ENCODE data around the gene MLLT3.

The MLLT3 gene

DNA sequence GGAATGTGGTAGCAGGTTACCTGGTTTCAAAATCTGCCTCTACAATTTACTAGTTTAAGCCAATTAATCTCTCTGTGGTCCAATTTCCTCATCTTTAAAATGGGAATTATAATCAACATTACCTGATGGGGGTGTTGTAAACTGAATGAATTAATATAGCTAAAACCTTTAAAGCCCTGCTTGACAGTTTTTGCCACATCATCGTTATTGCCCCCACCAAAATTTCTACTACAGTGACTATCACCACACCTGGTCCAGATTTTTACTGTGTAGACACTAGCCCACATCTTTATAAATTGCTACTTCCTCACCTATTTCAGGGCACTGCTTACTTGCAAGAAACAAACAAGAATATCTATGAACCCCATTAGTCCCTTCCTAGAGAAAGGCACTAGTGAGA is 65.0 kb downstream of the MLLT3 start:
- no peak for DNase-seq (ENCODE audit: low read depth)

DNA sequence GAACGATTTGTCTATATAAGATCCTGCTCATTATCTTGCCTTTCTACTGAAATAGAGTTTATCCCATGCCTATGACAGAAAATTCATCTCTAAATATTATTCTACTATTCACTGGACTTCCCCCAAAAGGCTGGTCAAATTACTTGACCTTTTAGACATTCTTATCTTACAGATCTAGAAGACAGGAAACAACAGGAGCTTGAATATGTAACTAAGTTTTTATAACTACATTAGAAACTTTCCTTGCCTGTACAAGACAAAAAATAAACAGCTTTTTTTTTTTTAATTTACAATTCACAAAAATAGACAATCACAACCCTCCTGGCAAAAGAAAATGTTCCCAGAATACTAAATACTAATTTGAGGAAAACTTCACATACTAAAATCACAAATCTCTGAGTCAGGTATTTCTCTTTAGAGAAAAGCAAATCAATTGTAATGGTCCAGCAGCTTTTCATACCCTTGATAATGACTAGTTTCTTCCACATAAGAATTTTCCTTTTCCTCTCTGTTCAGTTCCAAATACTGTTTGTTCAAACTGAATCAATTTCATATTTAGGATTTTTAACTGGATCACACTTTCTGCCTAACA is 68.6 kb downstream of the MLLT3 start:
- no peak for DNase-seq (ENCODE audit: low read depth)

DNA sequence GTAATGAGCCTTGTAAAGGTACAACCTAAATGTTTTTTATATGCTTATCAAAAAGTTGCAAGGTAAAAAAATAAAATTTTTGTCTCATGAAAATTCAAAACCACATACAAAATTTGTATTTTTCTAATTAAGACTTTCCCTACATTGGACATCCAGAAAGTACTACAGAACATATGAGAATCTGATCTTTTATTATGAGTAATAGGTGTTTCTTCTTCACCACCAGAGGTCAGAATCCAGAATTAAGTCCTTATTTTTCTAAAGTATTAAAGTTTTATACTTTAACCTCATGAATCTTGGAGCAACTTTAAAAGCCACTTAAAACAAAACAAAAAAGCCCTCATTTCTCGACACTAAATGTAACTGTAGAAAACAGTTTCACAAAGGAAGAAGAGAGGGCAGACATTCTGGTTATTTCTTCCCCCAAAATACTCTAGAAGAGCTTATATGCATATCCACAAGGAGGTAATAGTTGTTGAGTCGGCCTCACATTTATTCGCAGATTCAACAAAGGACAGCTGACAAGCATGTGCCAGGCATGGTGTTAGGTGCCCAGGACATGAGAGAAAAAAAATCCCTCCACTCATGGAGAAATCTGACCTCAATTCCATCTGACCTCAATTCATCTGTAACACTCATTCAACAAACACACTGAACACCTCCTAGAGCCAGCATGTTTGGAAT is 69.3 kb downstream of the MLLT3 start:
- DNase-seq (ENCODE audit: low read depth), result no peak

DNA sequence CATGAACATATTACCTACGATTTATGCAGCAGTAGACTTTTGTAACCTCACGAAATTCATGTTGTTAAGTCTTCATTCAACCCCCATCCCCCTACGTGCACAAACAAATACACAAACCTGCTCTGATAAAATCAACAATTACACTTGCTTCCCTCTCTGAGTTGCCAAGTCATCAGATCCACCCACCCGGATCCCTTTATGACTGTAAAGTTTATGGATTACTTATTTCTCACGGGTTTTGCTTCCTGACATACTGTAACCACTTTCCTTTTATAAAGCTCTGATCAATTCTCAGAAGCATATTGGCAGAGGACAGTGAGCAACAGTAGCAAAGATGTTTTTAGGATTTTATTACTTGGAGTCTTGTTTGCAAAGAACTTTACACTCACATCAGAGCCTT is 70.5 kb downstream of the MLLT3 start:
- DNase-seq (ENCODE audit: low read depth), result no peak

DNA sequence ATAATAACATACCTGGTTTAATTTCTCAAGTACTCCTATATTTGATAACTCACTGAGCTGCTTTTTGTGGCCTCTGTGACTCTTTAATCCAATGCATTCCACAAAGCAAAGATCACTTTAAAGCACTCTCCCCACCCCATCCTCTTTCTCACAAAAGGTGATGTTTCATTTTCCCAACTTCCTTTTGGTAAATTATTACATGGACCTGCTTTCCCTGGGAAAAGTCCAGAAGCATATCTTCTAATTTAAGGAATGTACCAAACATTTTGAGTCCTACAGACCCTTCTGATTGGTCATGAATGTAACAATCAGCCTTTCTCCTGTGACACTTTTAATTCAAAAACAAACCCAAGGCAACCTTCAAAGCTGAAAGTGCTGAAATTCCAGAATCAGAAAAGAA is 71.1 kb downstream of the MLLT3 start:
- DNase-seq (ENCODE audit: low read depth), result no peak

DNA sequence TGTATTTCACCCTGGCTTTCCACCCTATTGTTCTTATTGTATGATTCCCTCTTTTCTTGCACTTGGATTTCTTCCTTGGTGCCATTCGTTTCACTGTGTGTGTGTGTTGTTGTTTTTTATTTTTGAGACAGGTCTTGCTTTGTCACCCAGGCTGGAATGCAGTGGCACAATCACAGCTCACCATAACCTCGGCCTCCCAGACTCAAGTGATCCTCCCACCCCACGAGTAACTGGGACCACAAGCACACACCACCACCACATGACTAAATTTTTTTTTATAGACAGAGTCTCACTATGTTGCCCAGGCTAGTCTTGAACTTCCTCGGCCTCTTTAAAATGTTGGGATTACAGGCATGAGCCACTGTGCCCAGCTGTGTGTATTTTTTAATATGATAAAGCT is 72.0 kb downstream of the MLLT3 start:
- no peak for DNase-seq (ENCODE audit: low read depth)

DNA sequence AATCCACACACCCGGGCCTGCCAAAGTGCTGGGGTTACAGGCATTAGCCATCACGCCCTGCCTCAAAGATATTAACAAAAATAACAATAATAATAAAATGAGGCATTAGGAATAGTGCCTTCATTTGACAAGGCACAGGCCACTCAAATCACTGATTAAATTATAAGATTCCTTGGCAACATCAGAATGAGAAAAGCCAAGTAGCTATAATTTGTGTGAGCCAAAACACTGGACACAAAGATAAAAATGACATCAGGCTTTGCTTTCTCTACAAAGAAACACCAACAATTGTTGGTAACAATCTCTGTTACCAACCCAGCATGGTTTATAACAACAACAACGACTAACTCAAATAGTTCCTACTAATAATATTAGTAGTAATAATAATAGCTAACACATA is 73.2 kb downstream of the MLLT3 start:
- DNase-seq (ENCODE audit: low read depth), result no peak

DNA sequence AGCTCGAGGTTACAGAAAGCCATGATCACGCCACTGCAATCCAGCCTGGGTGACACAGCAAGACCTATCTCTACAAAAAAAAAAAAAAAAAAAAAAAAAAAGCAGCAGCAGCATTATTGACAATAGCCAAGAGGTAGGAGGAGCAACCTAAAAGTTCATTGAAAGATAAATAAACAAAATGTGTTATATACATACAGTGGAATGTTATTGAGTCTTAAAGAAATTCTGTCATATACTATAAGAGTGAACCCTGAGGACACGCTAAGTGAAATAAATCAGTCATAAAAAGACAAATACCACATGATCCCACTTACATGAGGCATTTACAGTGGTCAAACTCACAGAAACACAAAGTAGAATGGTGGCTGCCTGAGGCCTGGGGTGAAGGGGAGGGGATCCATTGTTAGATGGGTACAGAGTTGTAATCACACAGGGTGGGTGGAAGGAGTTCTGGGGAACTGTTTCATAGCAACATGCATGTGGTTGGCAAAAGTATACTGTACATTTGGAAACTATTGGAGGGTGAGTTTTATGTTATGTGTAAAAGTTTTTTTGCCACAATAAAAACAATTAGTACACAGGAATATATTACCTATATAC is 77.2 kb downstream of the MLLT3 start:
- DNase-seq (ENCODE audit: low read depth), result no peak

DNA sequence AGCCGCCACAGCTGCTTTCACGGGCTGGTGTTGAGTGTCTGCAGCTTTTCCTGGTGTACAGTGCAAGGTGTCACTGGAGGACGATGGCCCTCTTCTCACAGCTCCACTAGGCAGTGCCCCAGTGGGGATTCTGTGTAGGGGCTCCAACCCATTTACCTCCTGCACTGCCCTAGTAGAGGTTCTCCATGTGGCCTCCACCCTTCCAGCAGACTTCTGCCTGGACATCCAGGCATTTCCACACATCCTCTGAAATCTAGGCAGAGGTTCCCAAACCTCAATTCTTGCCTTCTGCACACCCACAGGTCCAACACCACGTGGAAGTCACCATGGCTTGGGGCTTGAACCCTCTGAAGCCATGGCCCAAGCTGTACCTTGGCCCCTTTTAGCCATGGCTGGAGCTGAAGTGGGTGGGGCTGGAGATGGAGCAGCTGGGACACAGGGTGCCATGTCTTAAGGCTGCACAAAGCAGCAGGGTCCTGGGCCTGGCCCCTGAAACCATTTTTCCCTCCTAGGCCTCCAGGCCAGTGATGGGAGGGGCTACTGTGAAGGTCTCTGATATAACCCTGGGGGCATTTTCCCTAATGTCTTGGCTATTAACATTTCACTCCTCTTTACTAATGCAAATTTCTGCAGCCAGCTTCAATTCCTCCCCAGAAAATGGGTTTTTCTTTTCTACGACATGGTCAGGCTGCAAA is 82.0 kb downstream of the MLLT3 start:
- no peak for DNase-seq (ENCODE audit: low read depth)

DNA sequence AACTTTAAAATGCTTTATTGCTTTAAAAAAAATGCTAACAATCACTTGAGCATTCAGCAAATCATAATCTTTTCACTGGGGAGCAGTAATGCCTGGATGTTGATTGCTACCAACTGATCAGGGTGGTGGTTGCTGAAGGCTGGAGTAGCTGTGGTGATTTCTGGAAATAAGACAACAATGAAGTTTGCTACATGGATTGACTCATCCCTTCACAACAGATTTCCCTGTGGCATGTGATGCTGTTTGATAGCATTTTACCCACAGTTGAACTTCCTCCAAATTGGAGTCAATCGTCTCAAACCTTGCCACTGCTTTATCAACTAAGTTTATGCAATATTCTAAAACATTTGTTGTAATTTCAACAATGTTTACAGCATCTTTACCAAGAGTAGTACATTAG is 83.3 kb downstream of the MLLT3 start:
- no peak for DNase-seq (ENCODE audit: low read depth)

DNA sequence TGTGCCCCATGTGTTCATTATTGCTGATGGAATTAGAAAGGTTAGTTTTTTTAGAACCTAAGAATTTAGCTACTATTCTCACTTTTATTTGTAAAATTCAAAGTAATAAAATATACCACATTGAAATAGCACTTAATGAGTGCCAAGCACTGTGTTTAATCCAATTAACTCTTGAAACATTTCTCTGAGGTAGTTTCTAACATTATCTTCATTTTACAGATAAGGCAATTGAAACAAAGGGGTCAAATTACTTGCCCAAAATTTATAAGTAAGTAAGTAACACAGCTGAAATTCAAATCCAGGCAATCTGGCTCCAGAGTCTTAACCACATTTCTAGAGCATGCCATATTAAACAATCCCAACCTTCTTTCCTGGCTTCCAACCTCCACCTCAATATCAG is 84.2 kb downstream of the MLLT3 start:
- DNase-seq (ENCODE audit: low read depth), result no peak

DNA sequence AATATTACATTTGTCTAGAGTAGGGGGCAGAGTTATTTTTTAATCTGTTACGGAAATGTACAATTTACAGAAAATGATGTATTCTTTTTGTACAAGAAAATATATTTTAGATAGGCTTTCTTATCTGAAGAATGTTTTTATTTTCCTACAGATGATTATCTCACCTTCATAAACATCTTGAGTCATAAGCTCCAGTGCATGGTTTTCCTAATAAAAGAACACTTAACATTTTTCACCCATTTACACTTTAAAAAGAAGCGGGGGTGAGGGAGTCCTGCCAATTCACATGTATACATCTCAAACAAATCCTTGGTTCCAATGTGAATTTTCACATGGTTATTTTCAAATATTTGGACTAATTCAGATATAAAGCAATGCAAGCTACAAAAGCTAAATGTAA is 85.0 kb downstream of the MLLT3 start:
- no peak for DNase-seq (ENCODE audit: low read depth)

DNA sequence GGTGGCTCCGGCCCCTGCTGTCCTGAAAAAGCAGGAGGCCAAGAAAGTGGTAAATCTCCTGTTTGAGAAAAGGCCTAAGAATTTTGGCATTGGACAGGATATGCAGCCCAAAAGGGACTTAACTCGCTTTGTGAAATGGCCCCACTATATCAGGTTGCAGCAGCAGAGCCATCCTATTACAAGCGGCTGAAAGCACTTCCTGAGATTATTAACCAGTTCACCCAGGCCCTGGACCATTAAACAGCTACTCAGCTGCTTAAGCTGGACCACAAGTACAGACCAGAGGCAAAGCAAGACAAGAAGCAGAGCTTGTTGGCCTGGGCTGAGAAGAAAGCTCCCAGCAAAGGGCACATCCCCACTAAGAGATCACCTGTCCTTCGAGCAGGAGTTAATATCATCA is 89.7 kb downstream of the MLLT3 start:
- no peak for DNase-seq (ENCODE audit: low read depth)

DNA sequence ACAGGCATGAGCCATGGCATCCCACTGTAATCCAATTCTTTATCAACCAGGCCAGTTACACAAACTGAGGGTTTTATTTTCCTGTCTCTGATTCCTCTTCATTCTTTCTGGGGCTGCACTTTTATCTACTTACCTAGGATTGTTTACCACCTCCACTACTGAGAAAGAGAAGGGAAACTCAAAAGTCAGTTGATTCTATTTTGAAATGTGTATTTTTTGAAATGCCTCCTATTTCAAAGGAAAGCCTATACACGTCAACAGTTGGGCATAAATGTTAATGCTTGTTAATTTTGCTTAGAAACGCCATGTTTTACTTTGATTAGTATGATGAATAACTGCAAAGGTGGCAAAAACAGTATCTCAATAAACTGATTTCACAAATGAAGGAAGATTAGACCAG is 92.5 kb downstream of the MLLT3 start:
- no peak for DNase-seq (ENCODE audit: low read depth)

DNA sequence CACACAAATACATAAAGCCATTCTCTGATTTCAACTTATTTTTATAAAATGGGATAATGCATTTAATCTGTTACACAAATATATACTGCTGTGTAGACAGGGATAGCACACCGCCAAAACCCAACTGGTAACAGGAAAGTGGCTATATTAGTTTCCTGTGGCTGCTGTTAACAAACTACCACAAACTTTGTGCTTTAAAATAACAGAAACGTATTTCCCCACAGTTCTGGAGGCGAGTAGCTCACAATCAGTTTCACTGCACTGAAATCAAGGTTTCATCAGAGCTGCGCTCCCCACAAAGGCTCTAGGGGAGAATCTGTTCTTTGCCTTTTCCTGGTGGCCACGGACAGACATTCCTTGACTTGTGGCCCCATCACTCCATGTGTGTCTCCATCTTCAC is 94.0 kb downstream of the MLLT3 start:
- no peak for DNase-seq (ENCODE audit: low read depth)

DNA sequence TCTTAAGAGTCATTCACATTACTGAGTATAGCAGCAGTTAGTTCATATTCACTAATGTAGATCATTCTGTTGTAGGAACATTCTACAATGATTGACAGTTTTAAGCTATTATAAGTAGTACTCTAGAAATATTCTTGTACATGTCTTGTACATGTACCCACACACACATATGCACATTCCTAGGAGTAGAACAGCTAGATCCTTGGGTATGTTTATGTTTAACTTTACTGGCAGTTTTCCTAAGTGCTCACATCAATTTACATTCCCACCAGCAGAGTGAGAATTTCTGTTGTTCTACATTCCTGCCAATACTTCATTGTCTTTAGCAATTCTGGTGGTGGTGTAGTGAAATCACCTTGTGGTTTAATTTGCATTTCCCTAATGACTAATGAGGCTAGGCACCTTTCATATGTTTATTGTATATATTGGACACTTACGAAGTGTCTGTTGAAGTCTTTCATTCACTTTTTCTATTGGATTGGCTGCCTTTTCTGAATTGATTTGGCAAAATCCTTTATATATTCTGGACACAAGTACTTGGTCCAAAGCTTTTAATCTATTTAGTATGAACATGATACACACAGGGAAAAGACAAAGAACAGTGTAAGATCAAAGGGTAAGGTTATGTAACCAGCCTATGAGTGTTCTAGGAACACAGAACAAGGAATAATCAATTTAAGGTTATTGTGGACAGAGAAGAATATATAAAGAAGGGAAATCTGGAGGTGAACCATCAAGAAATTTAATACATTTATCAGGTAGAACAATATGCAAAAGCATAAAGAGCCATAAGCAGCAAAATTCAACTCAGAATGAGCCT is 95.6 kb downstream of the MLLT3 start:
- DNase-seq (ENCODE audit: low read depth), result no peak

DNA sequence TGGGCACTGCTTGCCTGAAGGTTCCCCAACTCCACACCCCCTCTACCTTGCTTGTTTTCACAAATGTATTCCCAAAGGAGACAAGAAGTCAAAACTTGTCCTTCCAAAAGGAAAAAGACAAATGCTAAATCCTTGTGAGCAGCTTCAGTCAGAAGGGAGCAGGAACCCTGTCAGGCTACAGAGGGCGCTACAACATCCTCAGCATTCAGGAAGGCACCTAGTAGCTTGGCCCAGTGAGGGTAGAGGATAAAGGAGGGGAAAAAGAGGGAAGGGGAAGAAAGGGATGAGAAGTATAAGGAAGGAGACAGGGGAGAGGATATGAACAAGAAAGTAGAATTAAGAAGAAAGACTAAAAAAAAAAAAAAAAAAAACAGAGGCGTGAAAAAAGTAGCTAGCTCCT is 97.5 kb downstream of the MLLT3 start:
- DNase-seq (ENCODE audit: low read depth), result no peak

DNA sequence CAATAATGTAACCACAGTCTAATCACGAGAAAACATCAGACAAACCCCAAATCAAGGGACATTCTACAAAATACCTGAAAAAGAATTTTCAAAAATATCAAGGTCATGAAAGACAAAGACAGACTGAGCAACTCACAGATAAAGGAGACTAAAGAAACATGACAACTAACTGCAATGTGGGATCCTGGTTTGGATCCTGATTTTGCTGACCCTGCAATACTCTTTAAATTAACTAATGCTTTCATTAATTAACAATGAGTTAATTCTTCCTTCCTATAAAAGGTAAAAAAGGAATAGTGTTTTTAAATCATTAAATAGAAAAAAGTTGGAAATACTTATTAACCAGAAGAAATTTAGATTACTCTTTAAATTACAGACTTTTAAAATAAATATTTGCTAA is 103.6 kb downstream of the MLLT3 start:
- no peak for DNase-seq (ENCODE audit: low read depth)

DNA sequence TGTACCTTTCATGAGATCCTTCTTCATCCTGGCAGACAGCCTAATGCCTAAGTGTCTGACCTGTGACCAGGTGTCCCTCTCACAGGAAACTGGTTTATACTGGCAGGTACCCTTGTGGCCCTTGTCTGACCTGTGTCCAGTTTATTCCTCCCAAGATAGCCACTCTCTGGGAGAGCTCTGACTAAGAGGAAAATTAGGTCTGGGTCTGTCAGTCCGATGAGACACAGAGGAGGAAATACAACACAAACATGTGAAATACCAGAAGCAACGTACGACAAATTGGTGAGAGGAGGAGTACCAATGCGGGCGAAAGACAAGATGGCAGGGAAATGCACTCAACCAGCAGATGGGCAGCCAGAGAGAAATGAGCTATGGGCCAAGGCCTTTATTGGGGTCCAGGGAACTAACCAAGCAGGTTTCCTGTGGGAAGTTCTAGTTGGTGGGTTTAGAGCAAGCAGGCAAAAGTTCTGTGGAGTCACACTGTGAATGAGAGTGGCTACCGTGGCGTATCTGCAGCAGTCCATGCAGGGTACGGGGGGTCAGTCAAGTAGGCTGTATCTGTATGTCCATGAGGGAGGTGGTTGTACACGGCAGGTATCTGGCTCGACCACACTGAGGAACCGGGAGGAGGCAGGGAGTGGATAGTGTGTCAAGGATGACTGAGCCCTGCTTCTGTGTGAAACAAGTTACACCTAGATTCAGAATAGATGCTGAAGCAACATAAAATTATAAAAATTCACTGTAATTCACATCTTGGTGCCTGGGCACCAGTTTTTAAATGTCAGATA is 109.0 kb downstream of the MLLT3 start:
- DNase-seq (ENCODE audit: low read depth), result no peak

DNA sequence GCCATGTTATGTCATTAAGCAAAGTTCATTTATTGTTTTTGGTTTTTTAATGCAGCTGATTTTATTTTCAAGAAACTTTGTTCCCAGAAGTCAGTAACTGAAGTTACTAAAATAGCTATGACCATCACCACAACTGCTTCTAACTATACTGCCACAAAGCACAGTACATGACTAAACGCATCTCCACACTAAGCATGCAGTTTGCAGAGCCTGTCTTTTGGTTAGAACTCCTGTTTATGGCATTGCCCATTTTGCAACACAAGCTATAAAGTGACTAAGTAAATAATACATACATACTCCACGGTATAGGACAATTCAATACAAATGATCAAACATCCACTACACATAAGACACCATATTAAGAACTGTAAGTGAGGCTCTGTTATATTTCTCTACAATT is 109.7 kb downstream of the MLLT3 start:
- no peak for DNase-seq (ENCODE audit: low read depth)

DNA sequence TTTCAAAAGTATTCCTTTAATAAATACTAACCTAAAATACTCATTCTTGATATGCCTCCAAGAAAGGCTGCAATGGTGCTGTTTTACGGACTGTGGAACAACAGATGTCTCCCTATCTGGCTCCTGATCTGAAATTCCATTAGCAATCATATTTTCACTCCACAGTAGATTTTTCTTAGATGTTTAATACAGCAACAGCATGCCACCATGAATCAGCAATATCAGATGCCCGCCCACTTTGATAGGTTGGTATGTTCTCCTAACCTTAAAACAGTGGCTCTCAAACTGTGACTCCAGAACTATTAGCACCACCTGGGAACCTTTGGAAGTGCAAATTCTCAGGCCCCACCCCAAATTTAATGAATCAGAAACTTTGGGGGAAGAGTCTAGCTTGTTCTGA is 110.2 kb downstream of the MLLT3 start:
- DNase-seq (ENCODE audit: low read depth), result no peak

DNA sequence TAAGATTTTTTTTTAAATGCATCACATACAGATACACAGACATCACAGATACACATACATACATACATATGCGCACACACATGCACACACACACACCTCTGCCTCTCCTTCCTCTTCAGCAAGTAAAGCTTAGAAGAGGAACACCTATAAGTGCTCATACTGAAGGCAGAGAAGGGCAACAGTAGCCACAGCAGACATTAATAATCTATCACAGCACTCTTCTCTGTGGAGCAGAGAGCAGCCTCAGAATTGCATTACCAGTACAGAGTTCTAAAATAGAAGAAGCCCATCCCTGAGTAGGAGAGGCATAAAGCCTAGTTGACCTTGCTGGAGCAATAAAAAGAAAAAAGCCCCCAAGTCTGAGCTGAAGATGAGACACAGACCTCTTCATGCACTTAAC is 110.6 kb downstream of the MLLT3 start:
- no peak for DNase-seq (ENCODE audit: low read depth)
